Measurements from ENCODE around the gene DERL3. TPM values are rescaled to one million over a fixed set of nuclear protein-coding genes. Genes with fewer than 3 reads are reported as not detected.

The DERL3 gene
- total RNA-seq, 3 donors from 2014 or later = 5.7 to 7.1 (median 6.9) TPM

DNA sequence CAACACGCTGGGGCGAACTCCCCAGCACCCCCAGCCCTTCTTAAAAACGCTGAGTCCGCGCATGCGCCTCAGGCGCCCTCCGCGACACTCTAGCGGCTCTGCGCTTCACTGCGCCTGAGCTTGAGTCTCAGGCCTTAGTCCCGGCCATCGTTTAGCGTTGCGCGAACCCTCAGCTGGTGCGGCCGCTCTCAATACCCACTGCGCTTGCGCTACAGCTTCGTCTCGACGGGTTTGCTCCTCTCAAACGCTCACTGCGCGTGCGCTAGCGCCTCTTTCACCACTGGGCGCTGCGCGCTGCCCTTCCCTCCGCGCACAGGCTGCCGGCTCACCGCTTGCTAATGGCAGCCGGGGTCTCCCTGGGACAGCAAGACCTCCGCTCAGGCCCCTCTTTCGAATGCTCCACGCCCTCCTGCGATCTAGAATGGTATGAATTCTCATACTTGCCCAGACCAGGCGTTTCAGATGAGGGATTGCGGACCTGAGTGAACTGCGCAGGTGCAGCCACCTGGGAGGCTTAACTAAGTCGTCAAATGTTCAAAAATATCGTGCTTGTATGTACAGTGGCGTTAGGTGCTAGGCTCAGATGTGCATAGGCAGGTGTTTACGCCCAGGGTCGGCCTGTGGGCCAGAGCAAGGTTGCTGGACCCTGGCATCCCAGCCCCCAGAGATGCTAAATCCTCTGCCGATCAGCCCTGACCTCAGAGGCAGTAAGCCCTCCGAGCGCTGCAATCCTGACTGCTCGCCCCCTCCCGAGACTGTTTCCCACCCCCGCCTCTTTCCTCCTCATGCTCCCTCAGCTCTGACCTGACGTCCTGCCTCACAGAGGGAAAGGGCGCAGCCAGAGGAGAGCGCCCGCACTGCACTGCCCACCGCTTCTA lies 19.0 kb upstream of the DERL3 start, which contains the start of gene SLC2A11:
Gene SLC2A11 (plus strand): TSS at position 270 of the 878 bp plus-strand sequence. CDS start 125 bp downstream, at position 395.
- H3K27me3 Mint-ChIP-seq (ENCODE audit: low read depth) = no peaks in the 10 kb centered on the region
- ATAC-seq (peak; percentile 96 to 97), DNase-seq (peak; percentile 87)
- no peaks in the 10 kb centered on the region for H3K9me3 Mint-ChIP-seq
- H3K36me3 Mint-ChIP-seq (ENCODE audit: insufficient read depth) = no peaks in the 10 kb centered on the region
- peak within 1 kb of the TSS; percentile 87 for H3K4me3 Mint-ChIP-seq
- peaks cover 18% of the 10 kb centered on the region for H3K4me1 Mint-ChIP-seq (ENCODE audit: low read depth)

DNA sequence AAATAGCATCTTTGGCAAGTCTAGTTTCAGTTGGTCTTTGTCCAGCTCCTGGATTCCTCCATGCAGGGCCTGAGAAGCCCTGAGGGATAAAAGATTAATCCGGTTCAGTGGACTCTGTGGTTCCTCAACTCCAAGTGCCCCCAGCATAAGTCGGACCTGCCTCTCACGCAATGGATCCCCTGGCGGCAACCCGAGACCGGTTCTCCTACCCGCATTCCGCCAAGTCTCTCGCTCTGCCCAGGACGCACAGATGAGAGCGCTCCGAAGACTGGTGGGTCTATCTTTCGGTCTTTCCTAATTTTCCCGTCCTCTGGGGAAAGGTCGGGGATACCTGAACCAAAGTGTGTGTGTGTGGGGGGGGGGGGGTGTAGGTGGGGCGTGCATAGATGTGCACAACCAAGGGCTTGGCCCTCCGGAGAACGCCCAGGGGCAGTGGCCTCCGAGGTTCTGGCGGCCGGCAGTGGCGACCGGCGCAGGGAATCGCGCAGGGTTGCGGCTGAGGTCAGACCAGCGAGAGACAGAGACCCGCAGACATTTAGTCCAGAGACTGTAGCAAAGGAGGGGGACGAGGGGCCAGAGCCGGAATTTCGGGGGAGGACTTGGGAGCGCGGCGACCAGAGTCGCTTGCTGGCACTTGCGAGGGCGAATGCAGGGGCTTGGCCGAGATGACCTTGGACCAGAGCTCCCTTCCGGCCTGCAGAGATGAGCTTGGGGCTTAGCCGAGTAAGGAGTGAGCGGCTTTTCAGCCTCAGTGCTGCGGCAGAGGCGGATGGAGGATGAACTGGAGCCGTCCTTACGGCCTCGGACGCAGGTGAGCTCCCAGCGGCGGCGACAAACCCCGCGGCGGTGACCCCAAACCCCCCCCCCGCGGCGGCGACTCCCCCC lies 18.2 kb upstream of the DERL3 start:
- Mint-ChIP-seq H3K9me3 (no peaks in the 10 kb centered on the region), H3K36me3 (ENCODE audit: insufficient read depth) (no peaks in the 10 kb centered on the region), H3K4me1 (ENCODE audit: low read depth) (peaks cover 18% of the 10 kb centered on the region), H3K27me3 (ENCODE audit: low read depth) (no peaks in the 10 kb centered on the region), H3K4me3 (peak overlapping the region; percentile 87)
- peak; percentile 49 to 51 for ATAC-seq
- no peak for DNase-seq

DNA sequence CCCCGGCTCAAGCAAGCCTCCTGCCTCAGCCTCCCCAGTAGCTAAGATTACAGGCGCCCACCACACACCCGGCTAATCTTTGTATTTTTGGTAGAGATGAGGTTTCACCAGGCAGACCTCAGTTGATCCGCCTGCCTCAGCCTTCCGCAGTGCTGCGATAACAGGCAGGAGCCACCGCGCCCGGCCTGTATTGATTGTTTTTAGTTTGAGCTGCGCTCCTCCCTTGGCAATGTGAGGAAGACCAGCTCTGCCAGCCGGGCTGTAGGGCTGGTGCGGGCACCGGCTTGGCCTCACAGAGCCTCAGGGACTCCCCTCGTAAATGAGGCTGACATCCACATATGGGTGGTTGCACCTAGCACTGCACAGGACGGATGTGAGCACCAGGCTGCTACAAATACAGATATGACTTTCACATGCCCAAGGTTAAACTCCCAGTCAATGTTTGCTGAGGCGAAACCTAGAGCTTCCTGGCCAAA lies 11.4 kb upstream of the DERL3 start:
- no peak overlapping the region for H3K4me3 Mint-ChIP-seq
- no peaks in the 10 kb centered on the region for H3K36me3 Mint-ChIP-seq (ENCODE audit: insufficient read depth)
- no peaks in the 10 kb centered on the region for H3K9me3 Mint-ChIP-seq
- ATAC-seq (no peak), DNase-seq (no peak)
- H3K27me3 Mint-ChIP-seq (ENCODE audit: low read depth) = no peaks in the 10 kb centered on the region
- peaks cover 4% of the 10 kb centered on the region for H3K4me1 Mint-ChIP-seq (ENCODE audit: low read depth)

DNA sequence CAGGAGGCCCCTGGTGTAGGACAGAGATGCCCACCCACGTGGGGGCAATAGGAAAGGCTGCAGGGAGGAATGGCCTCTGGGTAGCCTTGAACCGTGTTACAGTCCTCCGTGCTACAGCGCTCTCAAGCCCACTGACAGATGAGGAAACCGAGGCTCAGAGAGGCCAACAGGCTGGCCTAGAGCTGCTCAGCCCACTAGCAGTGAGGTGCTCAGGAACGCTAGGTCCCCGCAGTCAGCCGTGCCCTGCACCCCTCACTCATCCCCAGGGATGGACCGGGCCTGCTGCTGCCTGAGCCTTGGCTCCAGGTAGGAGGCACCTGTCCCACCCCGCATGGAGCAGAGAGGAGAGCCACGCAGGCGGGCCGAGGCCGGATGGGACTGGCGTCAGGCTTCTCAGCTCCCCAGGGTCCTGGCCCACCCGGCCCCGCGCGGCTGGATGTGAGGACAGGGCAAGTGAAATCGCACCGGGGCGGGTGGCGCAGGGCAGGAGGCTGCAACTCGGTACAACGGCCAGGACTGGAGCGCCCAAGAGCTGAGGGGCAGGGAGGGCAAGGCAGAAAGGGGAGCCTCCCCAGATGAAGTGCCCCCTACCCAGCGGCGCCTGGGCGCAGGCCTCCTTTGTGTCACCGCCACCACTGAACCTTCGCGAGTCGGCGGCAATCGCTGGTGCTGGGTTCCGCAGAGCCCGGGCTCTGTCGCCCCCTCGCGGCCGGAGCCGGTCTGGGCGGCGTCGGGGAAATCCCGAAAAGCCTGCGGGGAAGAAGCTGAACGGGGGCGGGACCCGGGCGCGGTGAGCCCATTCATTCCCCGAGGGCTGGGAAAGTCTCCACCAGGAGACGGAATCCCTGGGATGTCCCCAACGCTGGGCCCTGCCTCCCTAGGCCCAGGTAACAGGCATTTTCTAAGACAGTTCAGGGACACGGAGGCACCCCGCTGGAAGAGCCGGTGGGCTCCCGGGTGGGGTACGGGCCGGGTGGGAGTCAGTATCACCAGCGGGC lies 10.5 kb upstream of the DERL3 start:
- no peaks in the 10 kb centered on the region for H3K27me3 Mint-ChIP-seq (ENCODE audit: low read depth)
- DNase-seq = peak; percentile 88
- no peaks in the 10 kb centered on the region for H3K36me3 Mint-ChIP-seq (ENCODE audit: insufficient read depth)
- H3K9me3 Mint-ChIP-seq = no peaks in the 10 kb centered on the region
- H3K4me1 Mint-ChIP-seq (ENCODE audit: low read depth) = peaks cover 4% of the 10 kb centered on the region
- peak; percentile 91 to 94 for ATAC-seq
- no peak overlapping the region for H3K4me3 Mint-ChIP-seq

DNA sequence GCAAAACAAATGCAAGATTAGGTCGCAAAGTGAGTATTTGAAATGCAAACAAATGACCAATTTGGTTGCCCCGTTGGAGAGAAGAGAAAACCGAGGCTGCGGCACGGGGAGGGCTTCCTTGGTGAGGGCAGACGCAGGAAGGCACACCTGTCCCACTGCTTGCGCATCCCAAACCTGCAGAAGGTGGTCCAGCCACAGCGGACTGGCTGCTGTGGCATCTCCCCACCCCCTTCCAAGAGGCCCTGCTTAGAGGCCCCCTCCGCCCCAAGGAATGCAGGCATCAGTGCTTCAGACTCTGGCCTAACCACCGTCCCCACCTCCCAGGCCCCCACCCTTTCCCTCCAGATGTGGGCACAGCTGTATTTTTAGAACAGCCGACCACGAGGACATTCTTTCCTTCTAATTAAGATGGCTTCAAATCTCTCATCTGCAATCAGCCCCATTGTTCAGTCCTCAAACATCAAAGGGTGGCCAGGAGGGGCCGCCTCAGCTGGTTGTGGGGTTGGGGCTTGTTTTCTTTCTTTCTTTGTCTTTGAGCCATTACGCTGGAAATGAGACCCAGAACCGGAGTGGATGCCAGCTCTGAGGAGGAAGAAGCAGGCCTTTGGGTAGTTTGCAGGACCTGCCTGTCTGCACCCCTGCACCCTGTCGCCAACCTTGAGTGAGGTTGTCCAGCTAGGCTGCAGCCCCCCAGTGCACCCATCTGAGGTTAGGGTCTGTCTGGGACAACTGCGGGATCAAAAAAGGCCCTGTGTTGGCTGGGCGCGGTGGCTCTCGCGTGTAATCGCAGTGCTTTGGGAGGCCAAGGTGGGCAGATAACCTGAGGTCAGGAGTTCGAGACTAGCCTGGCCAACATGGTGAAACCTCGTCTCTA lies 9.4 kb upstream of the DERL3 start:
- H3K36me3 Mint-ChIP-seq (ENCODE audit: insufficient read depth) = no peaks in the 10 kb centered on the region
- H3K9me3 Mint-ChIP-seq = no peaks in the 10 kb centered on the region
- DNase-seq (no peak), ATAC-seq (no peak)
- peaks cover 4% of the 10 kb centered on the region for H3K4me1 Mint-ChIP-seq (ENCODE audit: low read depth)
- no peak overlapping the region for H3K4me3 Mint-ChIP-seq
- no peaks in the 10 kb centered on the region for H3K27me3 Mint-ChIP-seq (ENCODE audit: low read depth)

DNA sequence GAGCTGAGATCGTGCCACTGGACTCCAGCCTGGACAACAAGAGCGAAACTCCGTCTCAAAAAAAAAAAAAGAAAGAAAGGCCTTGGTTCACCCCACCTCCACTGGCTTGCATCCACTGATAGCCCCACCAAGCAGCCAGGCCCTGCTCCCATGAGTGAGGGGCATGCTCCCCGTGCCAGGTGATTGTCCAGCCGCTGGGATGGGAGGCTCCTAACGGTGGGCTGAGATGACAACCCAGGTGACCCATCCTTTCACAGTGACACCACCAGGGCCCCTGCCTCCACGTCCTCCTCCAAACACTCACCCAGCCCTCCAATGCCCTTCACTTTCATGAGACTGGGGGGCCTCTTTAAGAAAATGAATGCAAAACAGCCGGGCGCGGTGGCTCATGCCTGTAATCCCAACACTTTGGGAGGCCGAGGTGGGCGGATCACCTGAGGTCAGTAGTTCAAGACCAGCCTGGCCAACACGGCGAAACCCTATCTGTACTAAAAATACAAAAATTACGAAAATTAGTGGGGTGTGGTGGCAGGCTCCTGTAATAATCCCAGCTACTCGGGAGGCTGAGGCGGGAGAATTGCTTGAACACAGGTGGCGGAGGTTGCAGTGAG lies 8.6 kb upstream of the DERL3 start:
- Mint-ChIP-seq H3K4me3 (no peak overlapping the region), H3K4me1 (ENCODE audit: low read depth) (peaks cover 4% of the 10 kb centered on the region), H3K36me3 (ENCODE audit: insufficient read depth) (no peaks in the 10 kb centered on the region), H3K27me3 (ENCODE audit: low read depth) (no peaks in the 10 kb centered on the region), H3K9me3 (no peaks in the 10 kb centered on the region)
- DNase-seq (no peak), ATAC-seq (no peak)

DNA sequence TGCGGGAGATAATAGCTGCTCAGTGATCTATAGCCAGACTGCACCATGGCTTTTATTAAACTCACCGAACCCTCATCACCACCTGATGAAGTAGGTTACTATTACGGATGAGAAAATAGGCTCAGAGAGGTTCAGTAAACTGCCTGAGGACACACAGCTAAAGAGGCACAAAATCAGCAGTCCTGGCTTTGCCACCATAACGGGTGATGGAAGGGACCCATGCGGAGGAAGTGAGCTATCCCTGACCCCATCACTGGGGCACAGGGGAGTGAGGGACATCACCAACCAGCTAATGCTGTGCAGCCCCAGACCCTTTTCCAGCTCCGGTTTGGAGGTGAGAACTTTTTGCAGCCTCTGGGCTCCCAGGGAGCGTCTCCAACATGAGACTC lies 7.3 kb upstream of the DERL3 start:
- Mint-ChIP-seq H3K27me3 (ENCODE audit: low read depth) (no peaks in the 10 kb centered on the region), H3K36me3 (ENCODE audit: insufficient read depth) (no peaks in the 10 kb centered on the region), H3K4me1 (ENCODE audit: low read depth) (peaks cover 4% of the 10 kb centered on the region), H3K4me3 (no peak overlapping the region), H3K9me3 (no peaks in the 10 kb centered on the region)
- ATAC-seq (no peak), DNase-seq (no peak)

DNA sequence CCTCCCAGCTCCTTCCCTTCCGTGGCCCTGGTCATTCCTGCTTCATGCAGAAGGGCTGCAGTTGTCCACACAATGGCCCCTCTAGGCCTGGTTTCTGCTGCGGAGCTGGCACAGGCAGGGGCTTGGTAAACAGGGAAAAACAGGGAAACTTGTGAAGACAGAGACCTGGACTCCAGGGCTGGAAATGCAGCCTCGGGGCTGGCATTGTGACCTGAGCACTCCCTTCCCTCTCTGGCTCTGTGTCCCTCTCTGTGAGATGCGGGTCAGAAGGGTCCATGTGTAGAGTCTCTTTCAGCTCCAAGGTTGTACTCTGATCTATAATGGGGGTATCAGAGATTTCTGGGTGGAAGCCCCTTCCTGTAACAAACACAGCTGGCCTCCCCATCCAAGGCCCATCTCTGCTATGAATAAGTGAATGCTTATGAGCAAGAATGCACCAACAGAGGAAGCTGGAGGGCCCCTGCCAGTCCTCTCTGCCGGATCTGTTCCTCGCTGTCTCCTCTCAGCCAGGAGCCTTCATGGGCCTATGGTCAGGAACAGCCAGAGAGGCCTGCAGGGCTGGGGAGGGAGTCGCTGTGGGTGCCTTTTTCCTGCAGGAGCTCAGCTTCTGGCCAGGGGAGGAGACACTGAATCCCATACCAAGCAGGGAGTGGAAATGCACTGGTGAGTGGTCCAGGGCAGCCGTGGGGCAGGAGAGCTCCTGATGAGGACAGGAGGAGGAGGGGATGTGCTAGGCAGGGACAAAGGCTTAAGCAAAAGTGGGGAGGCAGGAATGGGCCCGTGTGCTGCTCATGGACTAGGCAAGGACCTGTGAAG lies 6.7 kb upstream of the DERL3 start:
- Mint-ChIP-seq H3K9me3 (no peaks in the 10 kb centered on the region), H3K4me3 (no peak overlapping the region), H3K27me3 (ENCODE audit: low read depth) (no peaks in the 10 kb centered on the region), H3K4me1 (ENCODE audit: low read depth) (peaks cover 4% of the 10 kb centered on the region), H3K36me3 (ENCODE audit: insufficient read depth) (no peaks in the 10 kb centered on the region)
- ATAC-seq = no peak
- DNase-seq = no peak

DNA sequence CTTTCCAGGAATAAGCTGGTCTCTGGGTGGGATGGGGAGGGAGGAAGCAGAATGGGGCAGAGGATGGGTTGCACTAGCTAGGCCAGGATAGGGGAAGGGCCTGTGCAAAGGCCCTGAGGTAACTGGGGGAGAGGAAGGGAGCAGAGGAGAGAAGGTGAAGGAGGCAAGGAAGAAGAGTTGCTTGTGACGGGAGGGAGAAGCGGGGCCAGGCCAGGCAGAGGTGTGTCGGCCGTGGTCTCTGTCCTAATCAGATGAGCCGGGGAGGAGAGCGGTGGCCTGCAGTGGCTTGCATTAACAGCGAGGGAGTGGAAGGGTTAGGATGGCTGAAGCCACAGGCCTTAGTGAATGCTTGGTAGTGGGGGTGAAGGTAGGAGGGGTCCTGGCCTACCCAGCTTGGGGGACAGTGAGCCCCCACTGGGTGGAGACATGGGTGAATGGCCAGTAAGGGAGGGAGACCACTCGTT lies 6.0 kb upstream of the DERL3 start:
- Mint-ChIP-seq H3K4me3 (no peak overlapping the region), H3K36me3 (ENCODE audit: insufficient read depth) (no peaks in the 10 kb centered on the region), H3K9me3 (no peaks in the 10 kb centered on the region), H3K4me1 (ENCODE audit: low read depth) (peaks cover under 1% of the 10 kb centered on the region), H3K27me3 (ENCODE audit: low read depth) (no peaks in the 10 kb centered on the region)
- no peak for ATAC-seq
- DNase-seq = no peak

DNA sequence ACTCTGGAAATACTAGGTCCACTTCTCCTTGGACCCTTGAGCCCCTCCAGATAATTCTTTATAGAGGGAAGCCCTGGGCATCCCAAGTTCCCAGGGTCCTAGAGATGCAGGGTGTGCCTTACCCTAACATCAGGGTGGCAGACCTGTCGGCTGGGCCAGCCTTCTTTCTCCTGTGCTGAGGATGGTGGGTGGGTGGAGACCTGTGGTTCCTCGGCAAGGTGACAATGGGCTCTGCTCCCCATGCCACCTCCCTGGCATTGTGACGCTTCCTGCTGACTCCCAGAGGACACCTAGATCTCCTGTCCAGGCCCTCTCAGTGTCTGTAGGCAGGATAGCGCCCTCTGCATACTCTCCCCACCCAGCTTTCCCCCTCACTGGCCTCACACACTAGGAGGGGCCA lies 3.8 kb upstream of the DERL3 start:
- Mint-ChIP-seq H3K36me3 (ENCODE audit: insufficient read depth) (no peaks in the 10 kb centered on the region), H3K27me3 (ENCODE audit: low read depth) (no peaks in the 10 kb centered on the region), H3K4me1 (ENCODE audit: low read depth) (peaks cover 17% of the 10 kb centered on the region), H3K4me3 (no peak overlapping the region), H3K9me3 (no peaks in the 10 kb centered on the region)
- ATAC-seq (no peak), DNase-seq (no peak)

DNA sequence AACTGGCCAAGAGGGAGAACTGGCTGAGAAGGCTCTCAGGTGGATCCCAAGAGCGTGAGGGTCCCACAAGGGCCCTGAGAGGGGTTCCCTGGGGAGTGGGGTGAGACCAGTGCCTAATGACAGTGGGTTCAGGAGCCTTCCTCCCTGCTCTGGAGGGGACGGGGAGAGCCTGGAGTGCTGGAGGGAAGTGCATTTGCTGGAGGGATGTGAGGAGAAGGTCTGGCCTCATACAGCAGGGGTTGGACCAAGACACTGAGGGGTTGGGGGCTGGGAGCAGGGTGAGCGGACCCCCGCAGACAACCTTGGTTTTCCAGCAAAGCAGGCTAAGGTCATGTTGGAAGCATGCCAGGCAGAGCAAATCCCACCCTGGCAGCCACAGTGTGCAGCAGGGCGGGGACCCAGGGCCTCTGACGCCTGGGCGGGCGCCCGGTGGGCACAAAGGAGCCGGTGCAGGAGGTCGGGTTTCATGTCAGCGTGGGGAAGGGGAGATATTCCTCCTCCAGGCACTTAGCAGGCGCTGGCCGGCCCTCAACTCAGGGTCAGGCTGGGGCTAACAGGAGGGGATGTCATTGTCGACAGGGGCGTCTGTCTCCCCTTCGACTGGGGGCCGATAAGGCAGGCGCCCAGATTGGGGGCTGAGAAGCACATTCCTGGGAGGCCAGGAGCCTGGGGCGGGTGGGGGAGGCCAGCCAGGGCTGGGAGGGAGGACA lies 3.1 kb upstream of the DERL3 start:
- ATAC-seq (no peak), DNase-seq (no peak)
- Mint-ChIP-seq H3K27me3 (ENCODE audit: low read depth) (no peaks in the 10 kb centered on the region), H3K9me3 (no peaks in the 10 kb centered on the region), H3K4me3 (no peak overlapping the region), H3K36me3 (ENCODE audit: insufficient read depth) (no peaks in the 10 kb centered on the region), H3K4me1 (ENCODE audit: low read depth) (peaks cover 19% of the 10 kb centered on the region)
